NCI-H146 treated with DMSO at 0.1 percent for 48 hours (cell line): ENCODE data around the gene HEMK1.

Experiments used
- DNase-seq: peaks from one replicate; lab custom pipeline; 2025; ENCODE audit not compliant: unreplicated experiment; lab: John Stamatoyannopoulos, UW

HEMK1 gene

DNA sequence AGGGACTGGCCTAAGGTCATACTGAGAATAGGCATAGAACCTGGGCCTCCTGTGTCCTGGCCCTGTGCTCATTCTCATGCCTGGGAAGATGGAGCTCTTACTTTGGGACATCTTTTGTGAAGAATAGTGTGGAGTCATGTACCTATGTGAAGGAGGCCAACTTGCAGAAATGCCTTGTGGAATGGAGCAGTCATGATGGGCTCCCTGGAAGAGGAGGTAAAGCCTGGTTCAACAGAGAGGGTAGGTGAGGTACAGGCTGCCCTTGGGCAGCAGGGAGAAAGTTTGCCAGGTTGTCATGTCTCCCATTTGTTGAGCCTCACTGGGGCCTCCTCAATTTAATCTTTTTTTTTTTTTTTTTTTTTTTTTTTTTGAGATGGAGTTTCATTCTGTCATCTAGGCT is 65.7 kb downstream of the HEMK1 start:
- DNase-seq: no peak

DNA sequence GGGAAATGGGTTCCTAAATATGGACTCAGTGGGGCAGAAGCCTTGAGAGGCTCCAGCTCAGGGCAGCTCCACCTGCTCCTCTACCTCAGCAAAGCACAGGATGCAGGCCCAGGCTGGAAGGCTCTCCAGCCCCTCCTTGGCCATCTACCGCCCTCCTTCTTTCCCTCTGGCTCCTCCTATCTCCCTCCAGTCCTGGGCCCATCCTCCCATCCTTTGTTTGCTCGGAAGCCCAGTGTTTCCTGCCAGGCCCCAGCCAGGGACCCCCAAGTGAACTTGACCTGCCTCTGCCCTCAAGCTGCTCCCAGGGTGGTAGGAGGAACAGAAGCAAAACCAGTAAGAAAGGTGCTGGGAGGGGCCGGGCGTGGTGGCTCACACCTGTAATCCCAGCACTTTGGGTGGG is 67.7 kb downstream of the HEMK1 start:
- no peak for DNase-seq

DNA sequence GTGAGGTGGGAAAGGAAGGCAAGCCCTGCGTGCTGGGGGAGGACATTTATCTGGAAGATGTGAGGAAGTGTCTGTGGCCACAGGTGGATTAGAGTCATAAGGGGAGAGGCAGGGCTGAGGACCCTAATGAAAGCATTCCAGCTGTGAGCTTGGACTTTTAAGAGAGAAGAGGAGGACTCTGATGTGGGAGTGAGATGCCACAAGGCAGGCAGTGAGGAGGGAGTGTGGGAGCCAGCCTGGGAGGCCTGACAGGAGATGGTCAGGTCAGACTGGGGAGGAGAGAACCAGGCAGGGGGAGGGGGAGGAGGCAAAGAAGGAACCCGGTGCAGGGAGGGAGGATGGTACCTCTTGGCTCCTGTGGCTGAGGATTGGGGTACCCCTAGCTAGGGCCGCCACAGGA is 68.6 kb downstream of the HEMK1 start:
- no peak for DNase-seq

DNA sequence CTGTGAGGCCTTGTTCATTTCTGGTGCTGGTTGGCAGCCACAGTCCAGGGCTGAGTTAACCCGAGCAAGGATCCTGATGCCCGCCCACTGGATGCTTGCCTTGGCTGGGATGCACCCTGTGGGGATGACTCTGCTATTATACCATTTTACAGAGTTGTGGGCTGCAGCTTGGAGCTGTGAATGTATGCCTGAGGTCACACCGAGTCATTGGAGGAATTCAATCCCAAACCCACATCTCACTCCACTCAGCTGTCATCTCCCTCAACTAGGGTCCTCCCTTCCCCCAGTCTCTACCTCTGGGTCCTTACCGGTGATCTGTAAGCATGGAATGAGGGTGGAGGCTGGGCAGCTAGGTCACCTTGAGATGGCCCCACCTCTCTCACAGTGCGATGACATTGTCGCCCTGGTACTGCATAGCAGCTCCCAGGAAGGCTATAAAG is 69.8 kb downstream of the HEMK1 start:
- no peak for DNase-seq

DNA sequence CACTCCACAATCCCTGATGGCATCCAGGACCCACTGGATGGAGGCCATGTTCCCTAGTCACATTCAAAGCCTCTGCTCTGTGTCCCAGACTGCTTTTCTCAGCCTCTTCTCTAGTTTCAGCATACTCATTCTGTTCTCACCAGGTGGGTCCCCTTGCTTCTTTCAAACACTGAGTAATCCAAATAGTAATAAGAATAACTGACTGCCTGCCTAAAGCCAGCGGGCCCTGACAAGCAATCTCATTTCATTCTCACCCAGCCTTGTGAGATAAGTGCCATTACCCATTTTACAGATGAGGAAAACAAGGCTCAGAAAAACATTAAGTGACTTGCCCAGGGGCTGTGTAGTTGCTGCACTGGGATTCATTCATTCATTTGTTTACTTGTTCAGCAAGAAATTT is 73.1 kb downstream of the HEMK1 start:
- no peak for DNase-seq

DNA sequence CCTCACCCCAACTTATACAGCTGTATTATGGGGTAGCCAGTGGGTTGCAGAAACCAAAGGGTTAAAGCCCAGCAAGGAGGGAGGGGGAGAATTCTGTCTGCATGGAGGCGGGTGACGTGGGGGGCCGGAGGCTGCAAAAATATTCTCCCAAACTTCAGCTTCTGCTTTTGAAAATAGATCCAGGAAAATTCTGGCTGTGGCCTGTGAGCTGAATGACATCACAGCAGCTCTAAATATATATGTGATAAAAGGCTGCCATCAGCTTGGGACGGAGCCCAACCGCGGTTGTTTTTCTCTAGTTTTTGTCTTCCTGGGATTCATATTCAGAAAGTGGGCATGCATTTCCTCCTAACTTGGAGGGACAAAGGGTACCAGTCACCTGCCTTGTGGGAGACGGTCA is 75.2 kb downstream of the HEMK1 start:
- DNase-seq: no peak

DNA sequence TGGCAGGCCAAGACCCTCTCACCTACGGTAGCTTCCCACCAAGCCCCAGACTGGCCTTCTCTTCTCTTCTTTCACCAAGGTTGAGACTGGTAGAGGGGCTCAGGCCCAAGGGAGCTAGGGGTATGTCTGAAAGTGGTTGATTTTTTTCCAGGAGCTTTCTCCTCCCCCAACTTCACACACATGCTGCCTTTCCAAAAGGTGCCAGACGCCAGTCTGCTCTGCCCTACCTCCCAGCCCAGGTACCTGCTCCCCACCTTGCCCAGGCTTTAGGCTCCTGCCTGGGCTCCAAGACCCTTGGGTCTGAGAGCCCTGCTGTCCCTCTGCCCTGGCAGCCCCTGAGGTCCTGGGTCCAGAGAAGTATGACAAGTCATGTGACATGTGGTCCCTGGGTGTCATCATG is 76.1 kb downstream of the HEMK1 start:
- no peak for DNase-seq
